Brain microvascular endothelial cell (primary cell): Measurements from ENCODE around the gene GRIK4.

ENCODE experiments used
- DNase-seq: peaks from one replicate; pipeline ENCODE4 v3.0.0-alpha.2; 2020
- H3K27ac ChIP-seq: fragments of 250-450 bp; sonication (Bioruptor Pico); 2 replicates; pipeline ENCODE4 v1.5.1; 2020; ENCODE audit warnings: mild to moderate bottlenecking, moderate library complexity
- H3K27me3 ChIP-seq: fragments of 250-450 bp; sonication (Bioruptor Pico); replicated peaks from 2 replicates; pipeline ENCODE4 v1.5.1; 2020; ENCODE audit warnings: mild to moderate bottlenecking
- H3K36me3 ChIP-seq: fragments of 250-450 bp; sonication (Bioruptor Pico); replicated peaks from 2 replicates; pipeline ENCODE4 v1.5.1; 2020; ENCODE audit warnings: mild to moderate bottlenecking
- H3K4me3 ChIP-seq: 2 replicates; pipeline ENCODE4 v1.5.1; 2011; ENCODE audit warnings: low read depth, mild to moderate bottlenecking, control low read depth, low read length, moderate library complexity
- CTCF ChIP-seq: IDR thresholded peaks from 2 replicates; pipeline ENCODE4 v1.5.1; 2011; ENCODE audit warnings: low read depth, mild to moderate bottlenecking, moderate library complexity, low read length, control low read depth, inconsistent platforms; ENCODE audit errors: missing control alignments
- in situ Hi-C: cut with HindIII; loops from 2 replicates; pipeline ENCODE4 v1.10.0; 2017; ENCODE audit warnings: low sequenced_read_pairs, low pct_ligation_motif_present

The GRIK4 gene

GRCh38 chr11:120880498-120881175, 369.1 kb downstream of the GRIK4 start:
- no peaks in the 10 kb centered on the region for H3K36me3 ChIP-seq
- no peak overlapping the region for H3K27ac ChIP-seq
- H3K4me3 ChIP-seq: no peak overlapping the region
- DNase-seq: no peak
- TF ChIP-seq CTCF: no peak
- H3K27me3 ChIP-seq: no peaks in the 10 kb centered on the region
- in situ Hi-C loops: no loop called here

GRCh38 chr11:120881596-120881995, 370.0 kb downstream of the GRIK4 start:
- Histone ChIP-seq H3K36me3 (no peaks in the 10 kb centered on the region), H3K4me3 (no peak overlapping the region), H3K27me3 (no peaks in the 10 kb centered on the region), H3K27ac (no peak overlapping the region)
- no peak for DNase-seq
- TF ChIP-seq CTCF: no peak
- in situ Hi-C loops: no loop called here

GRCh38 chr11:120882175-120882574, 370.6 kb downstream of the GRIK4 start:
- TF ChIP-seq CTCF: no peak
- Histone ChIP-seq H3K36me3 (no peaks in the 10 kb centered on the region), H3K27me3 (no peaks in the 10 kb centered on the region), H3K27ac (no peak overlapping the region), H3K4me3 (no peak overlapping the region)
- in situ Hi-C loops: no loop called here
- DNase-seq: no peak

- DNase-seq: no peak
- Histone ChIP-seq H3K27me3 (no peaks in the 10 kb centered on the region), H3K27ac (no peak overlapping the region), H3K36me3 (no peaks in the 10 kb centered on the region), H3K4me3 (no peak overlapping the region)
- in situ Hi-C loops: no loop called here
- TF ChIP-seq CTCF: no peak
These were observed 372.0 kb downstream of the GRIK4 start for GRCh38 chr11:120883404-120884080.

- no peaks in the 10 kb centered on the region for H3K27me3 ChIP-seq
- in situ Hi-C loops: no loop called here
- no peak for TF ChIP-seq CTCF
- DNase-seq: no peak
- H3K36me3 ChIP-seq: no peaks in the 10 kb centered on the region
- no peak overlapping the region for H3K27ac ChIP-seq
- H3K4me3 ChIP-seq: no peak overlapping the region
These were observed 372.8 kb downstream of the GRIK4 start for GRCh38 chr11:120884154-120885020.
